ENCODE measurements around the gene STAT6.
A peak's percentile ranks its signal among the peaks of the same experiment; 100 is the strongest.

The STAT6 gene

GRCh38 chr12:57130941-57131340 lies 19.8 kb upstream of the STAT6 start:
- peaks cover 4% of the 10 kb centered on the region for H3K27me3 ChIP-seq (replicated peaks; ENCODE audit: control insufficient read depth, insufficient read depth, low read length)
- H3K36me3 ChIP-seq (ENCODE audit: control insufficient read depth, insufficient read depth, low read length), result no peaks in the 10 kb centered on the region
- no peak for TF ChIP-seq CTCF (IDR thresholded peaks at IDR 0.05; ENCODE audit: insufficient read depth, low read length, poor library complexity, severe bottlenecking)
- DNase-seq (ENCODE audit: extremely low read depth, insufficient read length), result no peak
- H3K4me3 ChIP-seq (replicated peaks; ENCODE audit: low read depth, low read length), result no peak overlapping the region

DNA sequence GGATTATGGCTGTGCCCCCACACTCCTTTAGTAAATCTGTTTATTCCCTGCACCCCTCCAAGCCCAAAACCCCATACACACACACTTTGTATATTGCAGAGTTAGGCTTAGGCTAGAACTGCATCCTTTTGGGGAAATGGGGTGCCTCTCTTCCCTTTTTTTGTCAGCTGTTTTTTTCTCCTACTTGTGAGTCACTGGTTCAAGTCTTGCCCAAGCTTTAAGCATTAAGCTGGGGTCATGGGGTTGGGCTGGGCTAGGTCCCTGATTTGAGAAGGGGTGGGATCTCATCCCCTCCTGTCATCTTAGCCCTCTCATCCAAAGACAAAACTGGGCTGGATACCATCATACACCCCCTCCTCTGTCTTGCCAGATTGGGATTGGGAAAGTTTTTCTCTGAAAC lies 18.7 kb upstream of the STAT6 start:
- peaks cover 4% of the 10 kb centered on the region for H3K27me3 ChIP-seq (replicated peaks; ENCODE audit: control insufficient read depth, insufficient read depth, low read length)
- no peak for DNase-seq (ENCODE audit: extremely low read depth, insufficient read length)
- no peaks in the 10 kb centered on the region for H3K36me3 ChIP-seq (ENCODE audit: control insufficient read depth, insufficient read depth, low read length)
- TF ChIP-seq CTCF (IDR thresholded peaks at IDR 0.05; ENCODE audit: insufficient read depth, low read length, poor library complexity, severe bottlenecking), result no peak
- H3K4me3 ChIP-seq (replicated peaks; ENCODE audit: low read depth, low read length), result no peak overlapping the region

DNA sequence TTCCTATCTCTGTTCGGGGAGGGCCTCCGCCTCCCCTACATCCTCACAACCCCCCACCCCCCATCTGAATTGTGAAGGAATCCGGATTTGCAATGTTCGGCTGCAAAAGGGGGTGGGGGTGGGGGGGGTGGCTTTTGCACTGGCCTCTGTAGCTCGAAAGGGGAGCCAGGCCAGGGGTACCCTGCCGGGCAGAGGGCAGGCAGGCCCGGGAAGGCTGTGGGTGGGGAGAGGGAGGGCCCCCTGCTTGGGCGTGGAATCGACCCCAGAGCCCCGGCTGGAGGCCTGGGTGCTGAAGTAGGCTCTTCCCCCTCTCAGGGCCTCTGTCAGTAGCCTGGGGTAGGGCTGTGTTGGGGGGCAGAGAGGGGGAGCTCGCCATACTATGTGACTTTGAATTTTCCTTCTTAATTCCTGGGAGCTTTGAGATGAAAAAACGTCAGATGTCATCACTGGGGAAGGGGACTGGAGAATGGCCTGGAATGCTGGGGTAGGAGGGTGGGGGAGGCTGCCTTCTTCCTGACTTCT lies 18.2 kb upstream of the STAT6 start:
- no peaks in the 10 kb centered on the region for H3K36me3 ChIP-seq (ENCODE audit: control insufficient read depth, insufficient read depth, low read length)
- no peak overlapping the region for H3K4me3 ChIP-seq (replicated peaks; ENCODE audit: low read depth, low read length)
- peaks cover 4% of the 10 kb centered on the region for H3K27me3 ChIP-seq (replicated peaks; ENCODE audit: control insufficient read depth, insufficient read depth, low read length)
- no peak for TF ChIP-seq CTCF (IDR thresholded peaks at IDR 0.05; ENCODE audit: insufficient read depth, low read length, poor library complexity, severe bottlenecking)
- no peak for DNase-seq (ENCODE audit: extremely low read depth, insufficient read length)

- peak overlapping the region; percentile 61 for H3K4me3 ChIP-seq (replicated peaks; ENCODE audit: low read depth, low read length)
- no peak for DNase-seq (ENCODE audit: extremely low read depth, insufficient read length)
- no peak for TF ChIP-seq CTCF (IDR thresholded peaks at IDR 0.05; ENCODE audit: insufficient read depth, low read length, poor library complexity, severe bottlenecking)
These were observed 17.5 kb upstream of the STAT6 start for GRCh38 chr12:57128519-57129247.

GRCh38 chr12:57127726-57128518 lies 16.8 kb upstream of the STAT6 start, which contains the start of gene LRP1:
TSS of gene LRP1 (plus strand) at chr12:57128483. CDS start at chr12:57128965, 482 bp downstream.
- no peak for TF ChIP-seq CTCF (IDR thresholded peaks at IDR 0.05; ENCODE audit: insufficient read depth, low read length, poor library complexity, severe bottlenecking)
- H3K36me3 ChIP-seq (ENCODE audit: control insufficient read depth, insufficient read depth, low read length), result no peaks in the 10 kb centered on the region
- peak; percentile 55 for DNase-seq (ENCODE audit: extremely low read depth, insufficient read length)
- H3K27me3 ChIP-seq (replicated peaks; ENCODE audit: control insufficient read depth, insufficient read depth, low read length), result peaks cover 4% of the 10 kb centered on the region
- peak within 1 kb of the TSS; percentile 61 for H3K4me3 ChIP-seq (replicated peaks; ENCODE audit: low read depth, low read length)

More at GRCh38 chr12:57128519-57129247, 17.5 kb upstream of the STAT6 start:
- Histone ChIP-seq H3K36me3 (ENCODE audit: control insufficient read depth, insufficient read depth, low read length) (no peaks in the 10 kb centered on the region), H3K27me3 (replicated peaks; ENCODE audit: control insufficient read depth, insufficient read depth, low read length) (peaks cover 4% of the 10 kb centered on the region)

Data from GM06990 (cell line).